HG02759 (cell line): ENCODE measurements around the gene RBM23.
A peak's percentile ranks its signal among the peaks of the same experiment; 100 is the strongest.

ENCODE experiments used
- ATAC-seq: cut with Tn5 transposase; IDR thresholded peaks from one replicate; pipeline ENCODE4 v1.9.1; 2021; ENCODE audit warnings: mild to moderate bottlenecking, moderate library complexity; ENCODE audit not compliant: unreplicated experiment

Gene RBM23

DNA sequence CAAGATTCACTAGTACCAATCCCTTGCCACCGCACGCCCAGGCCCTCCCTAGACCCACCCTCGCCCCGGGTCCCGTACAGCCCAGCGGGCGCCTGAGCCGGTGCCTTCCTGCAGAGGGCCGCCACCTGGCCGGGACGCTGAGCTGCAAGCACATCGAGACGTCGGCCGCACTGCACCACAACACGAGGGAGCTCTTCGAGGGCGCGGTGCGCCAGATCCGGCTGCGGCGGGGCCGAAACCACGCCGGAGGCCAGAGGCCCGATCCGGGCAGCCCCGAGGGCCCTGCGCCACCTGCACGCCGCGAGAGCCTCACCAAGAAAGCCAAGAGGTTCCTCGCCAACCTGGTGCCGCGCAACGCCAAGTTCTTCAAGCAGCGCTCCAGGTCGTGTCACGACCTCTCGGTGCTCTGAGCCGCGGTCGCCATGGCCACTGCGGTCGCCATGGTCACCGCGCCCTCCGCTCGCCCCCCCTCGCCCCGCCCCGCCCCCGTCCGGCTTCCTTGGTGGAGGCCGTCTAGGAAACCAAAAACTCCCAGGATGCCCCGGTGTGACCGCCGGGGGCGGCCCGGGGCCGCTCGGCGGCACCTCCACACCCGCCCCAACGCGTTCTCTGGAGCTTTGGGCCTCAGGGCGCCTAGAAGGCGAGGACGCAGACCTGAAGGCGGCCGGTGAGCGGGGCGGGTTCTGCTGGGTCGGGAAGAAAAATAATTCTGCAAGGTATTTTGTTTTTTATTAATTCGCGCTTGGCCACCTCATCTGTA lies 32.3 kb downstream of the RBM23 start:
- peak; percentile 69 for ATAC-seq

DNA sequence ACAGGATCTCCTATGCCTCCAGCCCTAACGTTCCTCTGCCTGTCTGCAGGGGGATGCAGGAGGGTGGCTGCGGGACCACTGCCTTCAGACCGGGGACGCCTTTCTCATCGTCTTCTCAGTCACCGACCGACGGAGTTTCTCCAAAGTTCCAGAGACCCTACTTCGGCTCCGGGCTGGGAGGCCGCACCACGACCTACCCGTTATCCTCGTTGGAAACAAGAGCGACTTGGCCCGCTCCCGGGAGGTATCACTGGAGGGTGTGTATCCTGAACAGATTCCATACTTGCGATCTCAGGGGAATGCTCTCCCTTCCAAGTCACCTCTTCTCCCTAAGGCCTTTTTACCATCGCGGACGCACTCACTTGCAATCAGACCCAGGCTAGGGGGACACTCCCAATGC lies 33.0 kb downstream of the RBM23 start:
- ATAC-seq = no peak

DNA sequence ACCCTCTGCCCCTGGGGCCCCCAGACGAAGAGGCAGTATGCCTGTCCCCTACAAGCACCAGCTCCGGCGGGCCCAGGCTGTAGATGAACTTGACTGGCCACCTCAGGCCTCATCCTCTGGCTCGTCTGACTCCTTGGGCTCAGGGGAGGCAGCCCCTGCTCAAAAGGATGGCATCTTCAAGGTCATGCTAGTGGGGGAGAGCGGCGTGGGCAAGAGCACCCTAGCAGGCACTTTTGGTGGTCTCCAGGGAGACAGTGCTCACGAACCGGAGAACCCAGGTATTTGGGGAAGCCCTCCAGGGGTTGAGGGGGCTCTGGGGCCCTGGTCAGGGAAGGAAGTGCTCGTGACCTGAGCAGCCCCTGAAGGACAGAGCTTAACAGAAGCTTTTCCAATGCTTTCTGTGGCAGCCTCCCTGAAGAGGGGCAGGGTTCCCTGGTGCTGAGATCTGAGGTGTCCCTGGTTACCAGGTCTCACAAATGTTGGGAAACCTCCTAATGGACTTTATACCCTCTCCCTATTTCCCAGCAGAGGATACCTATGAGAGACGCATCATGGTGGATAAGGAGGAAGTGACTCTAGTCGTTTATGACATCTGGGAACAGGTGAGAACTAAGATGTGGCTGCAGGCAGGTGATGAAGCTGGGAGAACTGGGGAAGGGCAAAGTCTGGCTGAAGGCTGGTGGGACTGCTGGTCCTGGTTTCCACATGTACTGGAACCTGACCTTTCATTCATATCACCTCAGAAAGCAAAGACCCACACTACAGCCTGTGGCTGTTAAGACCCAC lies 34.0 kb downstream of the RBM23 start:
- ATAC-seq = no peak

DNA sequence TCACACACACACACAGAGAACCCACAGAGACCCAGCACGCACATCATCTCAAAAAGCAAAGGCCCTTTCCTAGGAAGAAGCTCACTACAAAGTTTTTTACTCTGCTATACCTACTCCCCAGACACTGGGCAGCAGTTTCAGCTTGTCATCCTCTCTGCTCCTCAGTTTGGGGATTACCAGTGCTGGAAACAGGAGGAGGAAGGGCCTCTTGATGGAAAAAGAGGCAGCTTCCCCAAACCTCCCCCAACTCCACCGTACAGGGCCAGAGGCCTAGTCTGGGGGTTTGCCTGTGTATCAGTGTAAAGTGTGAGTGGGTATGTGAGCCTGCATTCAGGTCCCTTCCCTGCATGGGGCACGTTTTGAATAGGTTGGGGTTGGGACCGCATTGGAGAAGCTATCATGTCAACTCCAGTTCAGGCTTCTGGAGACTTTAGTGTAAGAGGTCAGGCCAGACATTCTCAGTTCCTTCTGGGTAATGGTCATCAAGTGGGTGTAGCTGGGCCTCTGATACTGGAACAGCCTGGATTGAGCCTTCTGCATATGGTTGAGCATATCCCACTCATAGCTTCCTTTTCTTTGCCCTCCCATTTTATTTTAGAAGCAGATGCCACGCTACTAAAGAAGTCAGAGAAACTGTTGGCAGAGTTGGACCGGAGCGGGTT lies 34.7 kb downstream of the RBM23 start:
- no peak for ATAC-seq

DNA sequence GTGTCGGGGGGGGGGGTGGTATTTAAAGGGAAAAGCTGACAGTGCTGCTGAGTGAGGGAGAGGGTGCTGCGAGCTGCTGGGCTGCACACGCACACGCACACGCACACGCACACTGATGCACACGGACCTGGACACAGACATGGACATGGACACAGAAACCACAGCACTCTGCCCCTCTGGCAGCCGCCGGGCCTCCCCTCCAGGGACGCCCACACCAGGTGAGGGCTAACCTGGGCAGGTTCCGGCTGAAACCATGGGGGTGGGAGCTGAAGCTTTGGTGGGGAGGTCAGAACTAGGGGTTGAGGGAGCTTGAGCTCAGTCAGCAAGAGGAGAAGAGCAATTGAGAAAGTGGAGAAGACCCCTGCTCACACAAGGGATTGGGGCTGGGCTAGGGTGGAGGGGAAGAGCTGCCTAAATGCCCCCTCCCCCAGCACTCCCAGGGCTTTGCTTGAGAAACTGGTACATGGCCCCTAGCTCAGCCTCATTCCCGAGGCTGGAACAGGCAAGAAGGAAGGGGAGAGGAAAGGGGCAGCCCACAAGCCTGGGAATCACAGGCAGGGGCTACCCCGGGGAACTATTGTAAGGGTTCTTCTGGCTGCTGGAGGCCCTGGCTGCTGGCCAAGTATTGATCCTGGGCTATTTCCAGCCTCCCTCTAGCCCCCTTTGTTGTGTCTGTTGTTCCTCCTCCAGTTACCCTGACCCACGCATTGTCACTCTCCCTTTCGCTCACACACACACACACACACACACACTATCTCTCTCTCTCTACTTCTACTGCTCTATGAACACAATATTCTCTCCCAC lies 35.6 kb downstream of the RBM23 start, which contains the start of gene REM2:
Gene REM2, plus strand, starts transcription at position 50 of the 804 bp plus-strand sequence. Its CDS starts 66 bp downstream, at position 116.
- no peak for ATAC-seq

DNA sequence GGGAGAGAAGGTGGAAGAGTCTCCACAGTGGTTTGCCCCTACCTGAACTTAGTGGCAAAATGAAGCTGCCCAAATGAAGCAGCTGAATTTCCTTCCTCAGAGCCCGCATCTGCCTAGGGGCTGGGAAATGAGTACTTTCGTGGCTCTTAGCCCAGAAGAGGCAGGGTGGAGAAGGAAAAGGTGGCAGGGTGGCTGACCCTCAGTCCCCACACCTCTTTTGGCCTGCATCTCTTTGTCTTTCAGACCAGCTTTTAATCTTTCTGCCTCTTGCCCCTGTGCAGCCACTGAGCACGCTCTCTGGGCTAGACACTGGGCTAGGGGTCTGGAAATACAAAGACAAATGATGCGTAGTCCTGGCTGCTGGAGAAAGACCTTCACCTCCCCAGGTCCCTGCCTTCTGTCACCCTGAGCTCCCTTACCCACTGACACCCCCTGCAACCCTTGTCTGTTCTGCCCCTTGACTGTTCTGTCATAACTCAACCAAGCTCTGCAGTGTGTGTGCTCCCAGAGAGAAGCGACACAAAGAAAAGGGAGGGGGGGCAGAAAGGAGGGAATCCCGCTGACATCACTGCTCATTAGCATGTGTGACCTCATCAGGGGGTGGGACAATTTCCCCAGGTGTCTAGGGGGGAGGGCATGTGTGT lies 36.3 kb downstream of the RBM23 start:
- no peak for ATAC-seq

DNA sequence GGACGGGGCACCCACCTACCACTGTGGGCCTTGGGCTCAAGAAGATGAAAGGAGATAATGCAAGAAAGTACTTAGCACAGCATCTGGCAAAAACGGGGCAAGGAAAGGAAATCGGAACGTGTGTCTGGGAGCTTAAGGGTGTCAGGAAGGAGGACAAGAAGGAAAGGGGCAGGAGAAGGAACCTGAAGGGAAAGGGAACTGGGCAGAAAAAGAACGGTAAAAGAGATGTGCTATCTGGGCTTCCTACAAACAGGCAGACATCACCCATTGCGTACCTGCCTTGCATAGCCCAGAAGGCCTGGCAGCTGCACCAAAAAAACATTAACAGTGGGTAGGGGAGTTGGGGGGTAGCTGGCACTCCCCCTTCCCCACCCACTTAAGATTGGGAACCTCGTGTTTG lies 36.9 kb downstream of the RBM23 start:
- no peak for ATAC-seq

DNA sequence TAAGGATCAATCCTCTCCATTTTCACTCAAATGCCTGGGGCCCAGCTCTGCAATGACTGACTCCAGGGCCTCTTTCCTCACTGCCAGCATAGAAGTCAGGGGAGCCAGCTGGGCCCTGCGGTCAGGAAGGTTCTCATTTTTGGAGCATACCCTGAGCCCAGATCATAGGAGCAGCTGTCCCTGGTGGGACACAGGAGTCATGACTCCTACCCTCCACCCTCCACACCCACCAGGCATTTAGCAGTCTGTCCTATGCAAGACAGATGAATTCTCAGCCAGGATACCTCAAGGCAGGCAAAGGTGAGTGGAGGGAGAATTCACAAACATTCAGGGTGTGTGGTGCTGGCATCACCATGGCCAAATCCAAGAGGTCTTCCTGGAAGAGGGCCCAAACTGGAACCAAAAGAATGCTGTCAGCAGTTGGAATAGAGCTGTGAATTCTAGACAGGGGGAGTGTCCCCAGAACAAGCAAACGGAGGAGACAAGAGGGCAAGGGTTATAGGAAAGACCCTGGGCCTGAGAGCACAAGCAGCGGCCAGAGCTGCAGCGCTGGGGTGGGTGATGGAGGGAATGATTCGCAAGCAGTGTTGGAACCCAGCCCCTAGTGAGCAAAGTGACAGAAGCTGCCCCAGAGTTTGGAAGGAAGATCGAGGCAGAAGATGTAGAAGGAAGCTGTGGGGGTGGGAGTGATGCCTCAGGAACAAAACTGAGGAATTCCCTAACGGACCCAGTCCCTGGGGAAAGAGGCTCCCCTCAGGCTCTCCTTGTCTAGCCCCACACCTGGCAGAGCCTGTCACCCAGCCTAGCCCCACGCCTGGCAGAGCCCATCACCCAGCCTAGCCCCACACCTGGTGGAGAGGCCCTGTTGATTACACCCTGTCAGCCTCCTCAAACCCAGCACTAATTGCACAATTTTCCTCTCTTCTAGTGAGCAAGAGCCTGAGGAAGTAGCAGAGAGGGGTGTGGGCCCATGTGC lies 40.4 kb downstream of the RBM23 start:
- no peak for ATAC-seq

DNA sequence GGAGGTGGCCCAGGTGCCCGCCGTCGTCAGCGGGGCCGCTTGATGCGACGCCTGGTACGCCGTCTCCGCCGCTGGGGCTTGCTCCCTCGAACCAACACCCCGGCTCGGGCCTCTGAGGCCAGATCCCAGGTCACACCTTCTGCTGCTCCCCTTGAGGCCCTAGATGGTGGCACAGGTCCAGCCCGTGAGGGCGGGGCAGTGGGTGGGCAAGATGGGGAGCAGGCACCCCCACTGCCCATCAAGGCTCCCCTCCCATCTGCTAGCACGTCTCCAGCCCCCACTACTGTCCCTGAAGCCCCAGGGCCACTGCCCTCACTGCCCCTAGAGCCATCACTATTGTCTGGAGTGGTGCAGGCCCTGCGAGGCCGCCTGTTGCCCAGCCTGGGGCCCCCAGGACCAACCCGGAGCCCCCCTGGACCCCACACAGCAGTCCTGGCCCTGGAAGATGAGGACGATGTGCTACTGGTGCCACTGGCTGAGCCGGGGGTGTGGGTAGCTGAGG lies 41.9 kb downstream of the RBM23 start:
- no peak for ATAC-seq

DNA sequence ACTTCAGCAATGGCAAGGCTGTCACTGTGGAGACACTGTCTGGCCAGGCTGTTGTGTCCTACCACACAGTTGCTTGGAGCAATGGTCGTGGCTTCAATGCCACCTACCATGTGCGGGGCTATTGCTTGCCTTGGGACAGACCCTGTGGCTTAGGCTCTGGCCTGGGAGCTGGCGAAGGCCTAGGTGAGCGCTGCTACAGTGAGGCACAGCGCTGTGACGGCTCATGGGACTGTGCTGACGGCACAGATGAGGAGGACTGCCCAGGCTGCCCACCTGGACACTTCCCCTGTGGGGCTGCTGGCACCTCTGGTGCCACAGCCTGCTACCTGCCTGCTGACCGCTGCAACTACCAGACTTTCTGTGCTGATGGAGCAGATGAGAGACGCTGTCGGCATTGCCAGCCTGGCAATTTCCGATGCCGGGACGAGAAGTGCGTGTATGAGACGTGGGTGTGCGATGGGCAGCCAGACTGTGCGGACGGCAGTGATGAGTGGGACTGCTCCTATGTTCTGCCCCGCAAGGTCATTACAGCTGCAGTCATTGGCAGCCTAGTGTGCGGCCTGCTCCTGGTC lies 43.1 kb downstream of the RBM23 start:
- ATAC-seq = no peak

DNA sequence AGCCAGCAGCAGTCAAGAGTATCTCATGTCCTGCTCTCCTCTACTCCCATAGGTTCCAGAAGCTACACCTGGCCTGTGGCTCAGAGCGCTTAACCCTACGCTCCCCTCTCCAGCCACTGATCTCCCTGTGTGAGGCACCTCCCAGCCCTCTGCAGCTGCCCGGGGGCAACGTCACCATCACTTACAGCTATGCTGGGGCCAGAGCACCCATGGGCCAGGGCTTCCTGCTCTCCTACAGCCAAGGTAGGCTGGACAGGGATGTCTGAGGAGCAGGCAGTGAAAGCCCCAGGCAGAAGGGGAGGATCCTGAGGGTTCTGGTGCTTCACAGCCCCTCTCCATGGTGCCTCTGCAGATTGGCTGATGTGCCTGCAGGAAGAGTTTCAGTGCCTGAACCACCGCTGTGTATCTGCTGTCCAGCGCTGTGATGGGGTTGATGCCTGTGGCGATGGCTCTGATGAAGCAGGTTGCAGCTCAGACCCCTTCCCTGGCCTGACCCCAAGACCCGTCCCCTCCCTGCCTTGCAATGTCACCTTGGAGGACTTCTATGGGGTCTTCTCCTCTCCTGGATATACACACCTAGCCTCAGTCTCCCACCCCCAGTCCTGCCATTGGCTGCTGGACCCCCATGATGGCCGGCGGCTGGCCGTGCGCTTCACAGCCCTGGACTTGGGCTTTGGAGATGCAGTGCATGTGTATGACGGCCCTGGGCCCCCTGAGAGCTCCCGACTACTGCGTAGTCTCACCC lies 43.8 kb downstream of the RBM23 start:
- no peak for ATAC-seq

DNA sequence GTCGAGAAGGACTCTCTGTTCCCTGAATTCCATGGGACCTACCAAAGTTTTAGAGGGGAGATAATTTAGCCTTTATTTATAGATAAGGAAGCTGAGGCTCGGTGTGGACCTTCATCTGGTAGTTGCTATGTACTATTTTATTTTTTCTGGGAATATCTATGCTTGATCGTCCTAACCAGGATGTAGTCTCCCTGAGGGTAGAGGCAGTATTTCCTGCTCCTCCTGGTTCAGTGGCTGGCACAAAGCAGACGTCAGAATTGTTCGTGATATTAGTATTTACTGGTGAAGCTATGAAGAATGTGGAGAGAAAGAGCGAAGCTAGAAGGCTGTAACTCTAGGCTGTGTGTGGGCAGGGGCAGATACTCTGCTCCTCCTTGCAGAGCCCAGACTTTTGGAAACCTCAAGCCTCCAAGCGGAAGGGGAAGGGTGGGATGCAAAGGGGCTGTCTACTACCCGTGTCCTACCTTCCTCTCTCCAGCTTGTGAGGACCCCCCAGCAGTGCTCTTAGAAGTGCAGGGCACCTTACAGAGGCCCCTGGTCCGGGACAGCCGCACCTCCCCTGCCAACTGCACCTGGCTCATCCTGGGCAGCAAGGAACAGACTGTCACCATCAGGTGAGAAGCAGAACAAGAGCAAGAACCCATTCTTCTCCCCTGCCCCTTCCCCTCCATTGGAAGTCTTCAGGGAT lies 46.0 kb downstream of the RBM23 start:
- no peak for ATAC-seq

DNA sequence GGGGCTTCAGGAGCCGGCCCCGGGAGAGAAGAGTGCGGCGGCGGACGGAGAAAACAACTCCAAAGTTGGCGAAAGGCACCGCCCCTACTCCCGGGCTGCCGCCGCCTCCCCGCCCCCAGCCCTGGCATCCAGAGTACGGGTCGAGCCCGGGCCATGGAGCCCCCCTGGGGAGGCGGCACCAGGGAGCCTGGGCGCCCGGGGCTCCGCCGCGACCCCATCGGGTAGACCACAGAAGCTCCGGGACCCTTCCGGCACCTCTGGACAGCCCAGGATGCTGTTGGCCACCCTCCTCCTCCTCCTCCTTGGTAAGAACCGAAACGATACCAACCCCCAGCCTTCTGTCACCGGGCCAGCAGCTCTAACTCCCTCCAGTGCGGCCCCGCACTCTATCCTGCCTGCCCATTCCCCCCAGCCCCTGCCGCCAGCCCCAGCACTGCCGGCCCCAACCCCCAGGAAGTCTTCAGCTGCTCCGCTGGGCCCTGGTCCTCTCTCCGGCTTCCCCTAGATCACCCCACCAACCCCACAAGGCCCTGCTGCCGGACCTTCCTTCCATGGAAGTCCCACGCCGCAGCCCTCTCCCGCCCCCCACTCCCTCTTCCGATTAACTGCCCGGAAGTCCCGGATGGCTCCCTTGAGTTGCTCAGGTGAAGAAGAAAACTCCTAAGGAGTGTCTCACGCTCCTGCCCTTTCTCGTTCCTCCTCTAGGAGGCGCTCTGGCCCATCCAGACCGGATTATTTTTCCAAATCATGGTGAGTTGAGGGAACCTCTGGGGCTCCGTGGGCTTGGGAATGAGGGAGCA lies 46.7 kb downstream of the RBM23 start:
- ATAC-seq = peak; percentile 26

DNA sequence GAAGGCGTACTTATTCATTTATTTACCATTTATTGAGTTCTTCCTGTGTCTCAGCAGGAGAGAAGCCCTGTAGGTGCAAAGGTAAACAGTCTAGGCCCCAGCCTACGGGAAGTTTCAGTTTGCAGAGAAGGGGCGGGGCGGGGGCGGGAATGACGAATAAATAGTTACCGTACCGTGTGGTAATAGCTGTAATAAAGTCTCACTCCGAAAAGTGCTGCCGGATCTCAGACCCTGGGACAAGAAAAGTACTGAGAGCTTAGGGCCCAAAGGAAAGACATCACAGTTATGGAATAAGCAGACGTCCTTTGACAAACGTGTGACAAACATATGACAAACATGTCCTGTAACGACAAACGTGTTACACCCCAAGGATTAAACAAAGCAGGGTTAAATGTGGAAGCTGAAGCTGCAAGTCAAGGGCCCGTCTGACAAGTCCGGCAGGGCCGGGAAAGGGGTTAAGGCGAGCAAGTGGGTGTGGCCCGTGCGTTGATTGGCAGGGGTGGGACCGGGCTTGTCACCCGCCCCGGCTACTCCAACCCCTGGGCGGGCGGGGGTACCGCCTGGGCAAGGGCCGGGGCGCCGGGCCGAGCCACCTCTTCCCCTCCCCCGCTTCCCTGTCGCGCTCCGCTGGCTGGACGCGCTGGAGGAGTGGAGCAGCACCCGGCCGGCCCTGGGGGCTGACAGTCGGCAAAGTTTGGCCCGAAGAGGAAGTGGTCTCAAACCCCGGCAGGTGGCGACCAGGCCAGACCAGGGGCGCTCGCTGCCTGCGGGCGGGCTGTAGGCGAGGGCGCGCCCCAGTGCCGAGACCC lies 47.5 kb downstream of the RBM23 start, which contains the start of gene LRP10:
Gene LRP10, plus strand, starts transcription at position 517 of the 809 bp plus-strand sequence. CDS start 564 bp downstream, outside the sequence.
- peak; percentile 84 for ATAC-seq

DNA sequence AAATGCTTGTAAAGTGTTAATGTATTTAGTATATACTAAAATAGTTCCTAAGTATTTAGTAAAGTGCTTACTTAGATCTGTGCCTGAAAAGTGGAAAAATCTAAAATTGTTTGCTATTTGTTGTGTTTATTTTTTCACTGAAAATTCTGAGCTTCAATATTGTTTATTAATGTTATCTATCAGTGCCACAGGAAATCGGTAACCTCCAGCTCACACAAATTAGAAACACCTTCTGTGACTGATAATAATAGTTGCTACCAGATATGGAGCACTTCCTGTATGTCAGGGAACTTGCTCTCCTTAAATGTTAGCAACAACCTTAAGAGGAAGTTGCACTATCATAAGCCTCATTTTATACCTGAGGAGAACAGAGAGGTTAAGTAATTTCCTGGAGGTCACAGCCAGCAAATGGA lies 48.1 kb downstream of the RBM23 start:
- ATAC-seq = peak; percentile 30

DNA sequence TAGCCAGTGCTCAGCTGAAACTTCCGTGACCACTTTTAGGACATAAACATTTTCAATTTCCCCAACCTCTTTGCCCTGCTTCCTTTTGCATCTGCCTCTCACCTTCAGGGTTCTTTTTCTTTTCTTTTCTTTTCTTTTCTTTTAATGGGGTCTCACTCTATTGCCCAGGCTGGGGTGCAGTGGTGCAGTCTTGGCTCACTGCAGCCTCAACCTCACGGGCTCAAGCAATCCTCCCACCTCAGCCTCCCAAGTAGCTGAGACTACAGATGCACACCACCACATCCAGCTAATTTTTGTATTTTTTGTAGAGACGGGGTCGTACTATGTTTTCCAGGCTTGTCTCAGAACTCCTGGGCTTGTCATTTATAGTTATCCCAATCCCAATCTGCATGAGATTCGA lies 52.1 kb downstream of the RBM23 start:
- ATAC-seq = no peak
